Hepatocyte (in vitro differentiated cells): ENCODE results near the gene ITPKC. TPM values are rescaled to one million over a fixed set of nuclear protein-coding genes. Genes with fewer than 3 reads are reported as not detected.
A peak's percentile ranks its signal among the peaks of the same experiment; 100 is the strongest.

Experiments used
- DNase-seq: peaks from one replicate; pipeline ENCODE4 v3.0.0-alpha.2; 2016; ENCODE audit warnings: low spot score
- H2AFZ ChIP-seq: fragments of 200-600 bp; sonication (generic); 2 replicates; pipeline ENCODE4 v1.6.0; 2016; ENCODE audit warnings: antibody characterized with exemption, mild to moderate bottlenecking
- H3K27ac ChIP-seq: fragments of 200-600 bp; sonication (generic); 2 replicates; pipeline ENCODE4 v1.5.1; 2016; ENCODE audit warnings: mild to moderate bottlenecking
- H3K27me3 ChIP-seq: fragments of 200-600 bp; sonication (generic); 2 replicates; pipeline ENCODE4 v1.6.1; 2016
- H3K36me3 ChIP-seq: fragments of 200-600 bp; sonication (generic); replicated peaks from 2 replicates; pipeline ENCODE4 v1.5.1; 2016; ENCODE audit warnings: low read depth; ENCODE audit not compliant: insufficient read depth
- H3K4me1 ChIP-seq: fragments of 200-600 bp; sonication (generic); 2 replicates; pipeline ENCODE4 v1.5.1; 2016; ENCODE audit warnings: mild to moderate bottlenecking, moderate library complexity; ENCODE audit not compliant: insufficient read depth
- H3K4me2 ChIP-seq: fragments of 200-600 bp; sonication (generic); 2 replicates; pipeline ENCODE4 v1.6.0; 2016
- H3K4me3 ChIP-seq: fragments of 200-600 bp; sonication (generic); 2 replicates; pipeline ENCODE4 v1.5.1; 2016; ENCODE audit warnings: mild to moderate bottlenecking
- H3K79me2 ChIP-seq: fragments of 200-600 bp; sonication (generic); 2 replicates; pipeline ENCODE4 v1.6.0; 2017; ENCODE audit warnings: mild to moderate bottlenecking
- H3K9me2 ChIP-seq: fragments of 200-600 bp; sonication (generic); replicated peaks from 2 replicates; pipeline ENCODE4 v1.6.0; 2017; ENCODE audit warnings: mild to moderate bottlenecking; ENCODE audit not compliant: insufficient read depth
- H3K9me3 ChIP-seq: fragments of 200-600 bp; sonication (generic); 2 replicates; pipeline ENCODE4 v1.5.1; 2016; ENCODE audit warnings: low read depth, mild to moderate bottlenecking
- H4K20me1 ChIP-seq: fragments of 200-600 bp; sonication (generic); 2 replicates; pipeline ENCODE4 v1.6.0; 2016; ENCODE audit warnings: mild to moderate bottlenecking; ENCODE audit not compliant: insufficient read depth, poor library complexity, severe bottlenecking
- EZH2 ChIP-seq: fragments of 200-600 bp; sonication (generic); IDR thresholded peaks from 2 replicates; pipeline ENCODE4 v1.6.1; 2016; ENCODE audit warnings: antibody characterized with exemption, mild to moderate bottlenecking, borderline replicate concordance
- EZH2phosphoT487 ChIP-seq: fragments of 200-600 bp; sonication (generic); IDR thresholded peaks from one replicate; pipeline ENCODE4 v1.6.1; 2018; ENCODE audit warnings: antibody characterized with exemption, mild to moderate bottlenecking, low read depth, moderate library complexity; ENCODE audit not compliant: unreplicated experiment, severe bottlenecking
- WGBS: methylation state at CpG from one replicate; pipeline ENCODE4 v1.1.6; 2016; ENCODE audit warnings: low lambda C conversion rate; ENCODE audit errors: missing lambda C conversion rate; 5-methylcytosine and 5-hydroxymethylcytosine counted together
- polyA plus RNA-seq: library from polyadenylated mRNA; unstranded; fragments of >200 nt; fragmentation: Nextera tagmentation; extraction: Ambion mirVana; gene quantifications from 2 replicates; pipeline ENCODE4 v1.2.1, GENCODE V29; 2016
- total RNA-seq: library from RNA; depleted of rRNA; stranded (reverse); fragments of >200 nt; gene quantifications from 2 replicates; pipeline ENCODE4 v1.2.3, GENCODE V29; 2014
- TF ChIP-seq, protein P1 (sequence below): fragments of 200-600 bp; sonication (generic); IDR thresholded peaks from 2 replicates; pipeline ENCODE4 v1.5.1; 2016; ENCODE audit warnings: antibody characterized with exemption, mild to moderate bottlenecking; ENCODE audit not compliant: poor library complexity

Gene ITPKC
- total RNA-seq (52.3 and 52.9 TPM in 2 replicates), polyA plus RNA-seq (67.6 and 75.8 TPM in 2 replicates)

DNA sequence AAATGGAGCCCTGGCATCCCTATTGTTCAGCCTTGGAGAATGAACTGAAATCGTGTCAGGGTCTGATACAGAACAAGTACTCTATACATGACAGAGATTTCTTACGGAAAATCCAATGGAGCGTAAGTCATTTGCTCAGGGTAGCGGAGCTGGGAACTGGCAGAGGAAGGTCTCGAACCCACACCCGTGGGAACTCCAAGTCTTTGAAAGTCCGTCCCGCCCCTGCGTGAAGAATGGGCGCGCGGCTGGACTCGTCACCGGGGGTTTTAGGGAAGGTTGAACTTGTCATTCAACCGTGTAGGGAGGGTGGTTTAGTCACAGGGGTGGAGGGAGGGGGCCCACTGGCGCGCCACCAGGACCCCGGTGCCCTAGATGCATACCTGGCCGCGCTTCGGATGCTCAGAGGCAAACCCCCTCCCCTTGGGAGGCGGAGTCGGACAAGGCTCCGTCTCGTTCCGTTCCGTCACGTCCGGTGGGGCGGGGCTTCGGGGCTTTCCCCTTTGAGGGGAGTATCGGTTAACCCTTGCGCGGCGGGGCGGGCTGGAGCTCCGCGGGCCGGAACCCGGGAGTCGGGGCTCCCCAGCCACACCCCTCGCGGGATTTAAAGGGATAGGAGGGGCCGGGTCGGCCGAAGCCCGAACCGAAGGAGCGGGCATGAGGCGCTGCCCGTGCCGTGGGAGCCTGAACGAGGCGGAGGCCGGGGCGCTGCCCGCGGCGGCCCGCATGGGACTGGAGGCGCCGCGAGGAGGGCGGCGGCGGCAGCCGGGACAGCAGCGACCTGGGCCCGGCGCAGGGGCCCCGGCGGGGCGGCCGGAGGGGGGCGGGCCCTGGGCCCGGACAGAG, at the start of gene ITPKC, which contains the start of gene COQ8B:
Gene ITPKC, plus strand, starts transcription at position 631 of the 843 bp plus-strand sequence. Its CDS starts 24 bp downstream, at position 655.
Gene COQ8B, minus strand, starts transcription at position 405 of the 843 bp plus-strand sequence. CDS start 2,254 bp downstream, outside the sequence.
- H3K27me3 ChIP-seq, result no peaks in the 10 kb centered on the region
- under 1% methylated on average over 48 of the region's 76 CpGs for WGBS
- peak within 1 kb of the TSS; percentile 85 for H3K4me2 ChIP-seq
- peak; percentile 100 for DNase-seq
- H3K4me1 ChIP-seq, result peaks cover 23% of the 10 kb centered on the region
- H4K20me1 ChIP-seq, result peaks cover 23% of the 10 kb centered on the region
- H3K9me3 ChIP-seq, result no peaks in the 10 kb centered on the region
- no peak within 1 kb of the TSS for H2AFZ ChIP-seq
- peak within 1 kb of the TSS; percentile 84 for H3K4me3 ChIP-seq
- H3K79me2 ChIP-seq, result peaks cover 55% of the 10 kb centered on the region
- peak within 1 kb of the TSS; percentile 100 for H3K27ac ChIP-seq
- H3K36me3 ChIP-seq, result no peaks in the 10 kb centered on the region
- no peaks in the 10 kb centered on the region for H3K9me2 ChIP-seq
- TF ChIP-seq, protein P1, sequence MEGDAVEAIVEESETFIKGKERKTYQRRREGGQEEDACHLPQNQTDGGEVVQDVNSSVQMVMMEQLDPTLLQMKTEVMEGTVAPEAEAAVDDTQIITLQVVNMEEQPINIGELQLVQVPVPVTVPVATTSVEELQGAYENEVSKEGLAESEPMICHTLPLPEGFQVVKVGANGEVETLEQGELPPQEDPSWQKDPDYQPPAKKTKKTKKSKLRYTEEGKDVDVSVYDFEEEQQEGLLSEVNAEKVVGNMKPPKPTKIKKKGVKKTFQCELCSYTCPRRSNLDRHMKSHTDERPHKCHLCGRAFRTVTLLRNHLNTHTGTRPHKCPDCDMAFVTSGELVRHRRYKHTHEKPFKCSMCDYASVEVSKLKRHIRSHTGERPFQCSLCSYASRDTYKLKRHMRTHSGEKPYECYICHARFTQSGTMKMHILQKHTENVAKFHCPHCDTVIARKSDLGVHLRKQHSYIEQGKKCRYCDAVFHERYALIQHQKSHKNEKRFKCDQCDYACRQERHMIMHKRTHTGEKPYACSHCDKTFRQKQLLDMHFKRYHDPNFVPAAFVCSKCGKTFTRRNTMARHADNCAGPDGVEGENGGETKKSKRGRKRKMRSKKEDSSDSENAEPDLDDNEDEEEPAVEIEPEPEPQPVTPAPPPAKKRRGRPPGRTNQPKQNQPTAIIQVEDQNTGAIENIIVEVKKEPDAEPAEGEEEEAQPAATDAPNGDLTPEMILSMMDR, result peak; percentile 1
- TF ChIP-seq EZH2, result no peak

DNA sequence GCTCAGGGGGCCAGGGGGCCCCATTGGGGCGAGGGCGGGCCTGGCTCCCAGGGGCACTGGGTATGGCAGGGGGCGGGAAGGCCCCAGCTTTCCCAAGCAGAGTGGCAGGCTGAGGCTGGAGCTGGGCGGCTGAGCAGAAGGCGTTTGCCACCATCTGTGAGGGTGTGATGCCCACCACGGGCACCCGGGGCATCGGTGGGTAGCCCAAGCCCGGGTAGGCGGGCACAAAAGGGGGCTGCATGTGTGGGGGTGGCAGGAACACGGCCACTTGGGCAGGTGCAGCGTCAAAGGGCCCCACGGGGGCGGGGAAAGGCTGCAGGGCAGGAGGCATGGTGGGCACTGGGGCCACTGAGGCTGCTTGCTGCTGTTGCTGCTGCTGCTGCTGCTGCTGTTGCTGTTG, 49.3 kb upstream of the ITPKC start:
- no peak overlapping the region for H3K27ac ChIP-seq
- H3K9me3 ChIP-seq, result no peaks in the 10 kb centered on the region
- H3K36me3 ChIP-seq, result no peaks in the 10 kb centered on the region
- H3K4me3 ChIP-seq, result no peak overlapping the region
- H4K20me1 ChIP-seq, result no peaks in the 10 kb centered on the region
- DNase-seq, result no peak
- no peaks in the 10 kb centered on the region for H3K79me2 ChIP-seq
- WGBS, result 97% methylated on average over 12 of the region's 14 CpGs
- H3K27me3 ChIP-seq, result no peaks in the 10 kb centered on the region
- TF ChIP-seq EZH2 (no peak), EZH2phosphoT487 (no peak)
- TF ChIP-seq, protein P1, result no peak
- H2AFZ ChIP-seq, result no peak overlapping the region
- H3K4me2 ChIP-seq, result no peak overlapping the region
- no peaks in the 10 kb centered on the region for H3K9me2 ChIP-seq
- H3K4me1 ChIP-seq, result peaks cover 3% of the 10 kb centered on the region

DNA sequence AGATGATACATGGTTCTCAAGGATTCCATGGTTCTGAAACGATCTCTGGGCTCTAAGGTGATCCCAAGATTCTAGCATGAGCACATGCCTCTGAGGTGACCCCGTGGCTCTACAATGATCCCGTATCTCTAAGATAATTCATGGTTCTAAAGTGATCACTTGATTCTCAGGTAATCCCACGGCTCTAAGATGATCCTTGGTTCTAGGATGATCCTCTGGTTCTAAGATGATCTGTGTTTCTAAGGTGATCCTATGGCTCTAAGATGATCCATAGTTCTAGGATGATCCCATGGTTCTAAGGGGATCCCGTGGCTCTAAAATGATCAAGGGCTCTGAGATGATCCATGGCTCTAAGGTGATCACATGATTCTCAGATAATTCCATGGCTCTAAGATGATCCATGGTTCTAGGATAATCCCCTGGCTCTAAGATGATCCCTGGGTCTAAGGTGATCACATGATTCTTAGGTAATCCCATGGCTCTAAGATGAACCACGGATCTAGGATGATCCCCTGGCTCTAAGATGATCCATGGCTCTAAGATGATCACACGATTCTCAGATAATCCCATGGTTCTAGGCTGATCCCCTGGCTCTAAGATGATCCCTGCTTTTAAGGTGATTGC, 47.8 kb upstream of the ITPKC start:
- no peak for DNase-seq
- Histone ChIP-seq H3K79me2 (no peaks in the 10 kb centered on the region), H3K9me2 (no peaks in the 10 kb centered on the region), H3K9me3 (no peaks in the 10 kb centered on the region), H3K27ac (no peak overlapping the region), H3K4me2 (no peak overlapping the region), H3K36me3 (no peaks in the 10 kb centered on the region), H2AFZ (no peak overlapping the region), H3K27me3 (no peaks in the 10 kb centered on the region), H4K20me1 (no peaks in the 10 kb centered on the region), H3K4me3 (no peak overlapping the region), H3K4me1 (no peaks in the 10 kb centered on the region)
- TF ChIP-seq, protein P1, result no peak
- TF ChIP-seq EZH2phosphoT487, result no peak
- no peak for TF ChIP-seq EZH2
- 96% methylated on average over 7 of the region's 7 CpGs for WGBS
